ENCODE data around the gene EIF4EBP3.
"Not testable (repeated sequence)": the region's sequence is repeated elsewhere in the genome, so short reads cannot be mapped to it uniquely, and the experiment has no call there.

Gene EIF4EBP3

DNA sequence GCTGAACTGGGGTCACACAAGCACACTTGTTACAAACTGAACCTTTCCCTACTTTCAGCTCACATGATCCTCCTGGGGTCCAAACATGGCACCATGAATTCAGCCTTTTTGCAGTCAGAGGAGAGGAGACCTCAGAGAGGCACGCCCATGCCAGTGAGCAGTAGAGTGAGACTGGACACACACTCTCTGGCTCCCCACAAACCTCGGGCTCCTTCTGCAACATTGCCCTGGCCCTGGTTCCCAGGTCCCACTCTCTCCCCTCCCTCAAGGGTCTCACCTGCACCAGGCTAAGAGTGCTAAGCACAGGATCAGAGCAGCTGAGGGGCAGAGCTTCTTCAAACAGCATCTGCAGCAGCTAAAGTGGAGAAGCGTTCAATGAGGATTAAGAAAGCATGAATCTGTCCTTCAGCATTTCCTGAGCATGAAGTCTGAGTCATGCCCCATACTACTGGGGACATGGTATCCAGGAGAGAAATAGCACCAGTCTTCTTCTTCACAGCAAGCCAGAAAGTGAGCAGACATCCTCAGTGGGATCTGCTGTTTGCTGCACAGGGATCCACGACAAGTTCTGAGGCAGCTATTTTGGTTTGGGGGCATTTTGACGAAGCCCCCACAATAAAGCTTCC lies 44.4 kb downstream of the EIF4EBP3 start:
- H3K4me3 ChIP-seq (ENCODE audit: low read length, poor library complexity, severe bottlenecking) = no peak overlapping the region
- no peaks in the 10 kb centered on the region for H3K4me1 ChIP-seq (ENCODE audit: insufficient read depth, low read length, poor library complexity, severe bottlenecking)
- H3K79me2 ChIP-seq (ENCODE audit: insufficient read depth, low read length) = no peaks in the 10 kb centered on the region
- H4K20me1 ChIP-seq (ENCODE audit: insufficient read depth, low read length, poor library complexity, severe bottlenecking) = no peaks in the 10 kb centered on the region
- no peaks in the 10 kb centered on the region for H3K36me3 ChIP-seq (ENCODE audit: insufficient read depth, low read length)
- H3F3A ChIP-seq (ENCODE audit: low read depth) = no peaks in the 10 kb centered on the region
- H3K9me3 ChIP-seq (ENCODE audit: insufficient read depth, low read depth, low read length) = no peaks in the 10 kb centered on the region
- TF ChIP-seq EZH2phosphoT487 (IDR thresholded peaks at IDR 0.05; ENCODE audit: borderline replicate concordance) = no peak
- TF ChIP-seq, protein P1, sequence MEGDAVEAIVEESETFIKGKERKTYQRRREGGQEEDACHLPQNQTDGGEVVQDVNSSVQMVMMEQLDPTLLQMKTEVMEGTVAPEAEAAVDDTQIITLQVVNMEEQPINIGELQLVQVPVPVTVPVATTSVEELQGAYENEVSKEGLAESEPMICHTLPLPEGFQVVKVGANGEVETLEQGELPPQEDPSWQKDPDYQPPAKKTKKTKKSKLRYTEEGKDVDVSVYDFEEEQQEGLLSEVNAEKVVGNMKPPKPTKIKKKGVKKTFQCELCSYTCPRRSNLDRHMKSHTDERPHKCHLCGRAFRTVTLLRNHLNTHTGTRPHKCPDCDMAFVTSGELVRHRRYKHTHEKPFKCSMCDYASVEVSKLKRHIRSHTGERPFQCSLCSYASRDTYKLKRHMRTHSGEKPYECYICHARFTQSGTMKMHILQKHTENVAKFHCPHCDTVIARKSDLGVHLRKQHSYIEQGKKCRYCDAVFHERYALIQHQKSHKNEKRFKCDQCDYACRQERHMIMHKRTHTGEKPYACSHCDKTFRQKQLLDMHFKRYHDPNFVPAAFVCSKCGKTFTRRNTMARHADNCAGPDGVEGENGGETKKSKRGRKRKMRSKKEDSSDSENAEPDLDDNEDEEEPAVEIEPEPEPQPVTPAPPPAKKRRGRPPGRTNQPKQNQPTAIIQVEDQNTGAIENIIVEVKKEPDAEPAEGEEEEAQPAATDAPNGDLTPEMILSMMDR (conservative IDR thresholded peaks at IDR 0.05; ENCODE audit: low read length) = no peak
- no peak overlapping the region for H3K4me2 ChIP-seq (ENCODE audit: low read depth, low read length, poor library complexity, severe bottlenecking)
- no peak overlapping the region for H3K9ac ChIP-seq (ENCODE audit: low read depth, low read length, poor library complexity, severe bottlenecking)
- H3K9me2 ChIP-seq (replicated peaks; ENCODE audit: low read depth, low read length) = no peaks in the 10 kb centered on the region
- no peaks in the 10 kb centered on the region for H3K27me3 ChIP-seq (ENCODE audit: insufficient read depth, low read length, poor library complexity, severe bottlenecking)
- no peak overlapping the region for H2AFZ ChIP-seq (ENCODE audit: low read length)

DNA sequence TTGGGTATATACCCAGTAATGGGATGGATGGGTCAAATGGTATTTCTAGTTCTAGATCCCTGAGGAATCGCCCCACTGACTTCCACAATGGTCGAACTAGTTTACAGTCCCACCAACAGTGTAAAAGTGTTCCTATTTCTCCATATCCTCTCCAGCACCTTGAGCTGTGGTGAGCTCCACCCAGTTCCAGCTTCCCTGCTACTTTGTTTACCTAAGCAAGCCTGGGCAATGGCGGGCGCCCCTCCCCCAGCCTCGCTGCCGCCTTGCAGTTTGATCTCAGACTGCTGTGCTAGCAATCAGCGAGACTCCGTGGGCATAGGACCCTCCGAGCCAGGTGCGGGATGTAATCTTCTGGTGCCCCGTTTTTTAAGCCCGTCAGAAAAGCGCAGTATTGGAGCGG lies 45.6 kb downstream of the EIF4EBP3 start:
- not testable (repeated sequence) for H3K4me2 ChIP-seq (ENCODE audit: low read depth, low read length, poor library complexity, severe bottlenecking); H3K79me2 ChIP-seq (ENCODE audit: insufficient read depth, low read length); H3K9ac ChIP-seq (ENCODE audit: low read depth, low read length, poor library complexity, severe bottlenecking); H3K9me2 ChIP-seq (replicated peaks; ENCODE audit: low read depth, low read length); H3K36me3 ChIP-seq (ENCODE audit: insufficient read depth, low read length); H3K9me3 ChIP-seq (ENCODE audit: insufficient read depth, low read depth, low read length); H3K4me1 ChIP-seq (ENCODE audit: insufficient read depth, low read length, poor library complexity, severe bottlenecking); H3K27me3 ChIP-seq (ENCODE audit: insufficient read depth, low read length, poor library complexity, severe bottlenecking); H3F3A ChIP-seq (ENCODE audit: low read depth); H3K4me3 ChIP-seq (ENCODE audit: low read length, poor library complexity, severe bottlenecking); H4K20me1 ChIP-seq (ENCODE audit: insufficient read depth, low read length, poor library complexity, severe bottlenecking); H2AFZ ChIP-seq (ENCODE audit: low read length)

DNA sequence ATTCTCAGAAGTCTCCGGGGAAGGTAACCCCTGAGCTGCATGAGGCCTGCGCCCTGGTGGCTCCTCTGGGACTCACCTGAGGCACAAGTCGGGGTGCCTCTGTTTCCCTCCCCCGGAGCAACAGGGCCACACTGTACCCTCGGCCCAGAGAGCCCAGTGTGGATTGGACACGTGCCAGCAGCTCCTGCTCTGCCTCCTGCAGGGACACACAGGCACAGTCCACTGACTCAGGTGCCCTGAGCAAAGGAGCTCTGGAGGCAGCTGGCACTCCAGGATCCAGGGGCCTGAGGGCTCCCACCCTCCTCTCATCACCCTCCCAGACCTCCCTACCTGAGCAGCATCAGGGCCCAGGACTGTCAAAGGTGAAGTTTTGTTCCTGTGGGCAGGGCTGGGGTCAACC lies 46.7 kb downstream of the EIF4EBP3 start:
- H3K4me3 ChIP-seq (ENCODE audit: low read length, poor library complexity, severe bottlenecking) = no peak overlapping the region
- H3K79me2 ChIP-seq (ENCODE audit: insufficient read depth, low read length) = no peaks in the 10 kb centered on the region
- no peaks in the 10 kb centered on the region for H3F3A ChIP-seq (ENCODE audit: low read depth)
- H2AFZ ChIP-seq (ENCODE audit: low read length) = no peak overlapping the region
- no peaks in the 10 kb centered on the region for H3K36me3 ChIP-seq (ENCODE audit: insufficient read depth, low read length)
- no peaks in the 10 kb centered on the region for H4K20me1 ChIP-seq (ENCODE audit: insufficient read depth, low read length, poor library complexity, severe bottlenecking)
- H3K9ac ChIP-seq (ENCODE audit: low read depth, low read length, poor library complexity, severe bottlenecking) = no peak overlapping the region
- no peaks in the 10 kb centered on the region for H3K9me3 ChIP-seq (ENCODE audit: insufficient read depth, low read depth, low read length)
- H3K9me2 ChIP-seq (replicated peaks; ENCODE audit: low read depth, low read length) = no peaks in the 10 kb centered on the region
- H3K27me3 ChIP-seq (ENCODE audit: insufficient read depth, low read length, poor library complexity, severe bottlenecking) = no peaks in the 10 kb centered on the region
- TF ChIP-seq, protein P1 (conservative IDR thresholded peaks at IDR 0.05; ENCODE audit: low read length) = no peak
- no peak for TF ChIP-seq EZH2phosphoT487 (IDR thresholded peaks at IDR 0.05; ENCODE audit: borderline replicate concordance)
- no peaks in the 10 kb centered on the region for H3K4me1 ChIP-seq (ENCODE audit: insufficient read depth, low read length, poor library complexity, severe bottlenecking)
- H3K4me2 ChIP-seq (ENCODE audit: low read depth, low read length, poor library complexity, severe bottlenecking) = no peak overlapping the region
